Muscle of back (tissue), 11 donors: ENCODE data around the gene LYRM4. TPM values are rescaled to one million over a fixed set of nuclear protein-coding genes. Genes with fewer than 3 reads are reported as not detected.

ENCODE experiments used
- DNase-seq, 3 donors: peaks; one replicate each; pipeline versions ENCODE4 v3.0.0 to v3.0.0-alpha.2; 2013
- polyA plus RNA-seq, 10 donors: library from polyadenylated mRNA; unstranded; fragments of 120-200 nt; gene quantifications; one replicate each; pipeline ENCODE4 v1.2.1, GENCODE V29; 2013; ENCODE audit not compliant: insufficient read length in 10 of 10

Gene LYRM4
- polyA plus RNA-seq, 10 donors: 20.3 to 35.7 (median 25.2) TPM

- DNase-seq: no peak
Measured at GRCh38 chr6:5102267-5102970, 158.3 kb downstream of the LYRM4 start.

DNA sequence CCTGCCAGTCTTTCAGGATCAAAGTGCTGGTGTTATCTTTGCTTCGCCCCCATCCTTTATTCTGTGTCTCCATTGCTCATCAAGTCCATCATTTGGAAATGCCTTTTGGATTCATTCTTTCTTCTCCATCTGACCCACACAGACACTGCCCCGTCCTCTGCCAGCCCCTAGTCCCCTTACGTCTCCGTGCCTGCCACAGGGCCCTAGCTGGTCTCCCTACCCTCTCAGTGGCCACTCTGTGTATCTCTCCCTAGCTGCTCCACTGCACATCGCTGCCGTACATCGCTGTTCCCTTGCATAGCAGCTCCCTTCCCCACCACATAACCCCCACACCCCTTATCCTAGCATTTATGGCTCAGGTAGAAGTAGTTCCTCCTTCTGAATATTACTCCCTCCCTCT is 159.9 kb downstream of the LYRM4 start:
- no peak for DNase-seq

- DNase-seq: no peak
Measured at GRCh38 chr6:5099537-5099936, 161.2 kb downstream of the LYRM4 start.

GRCh38 chr6:5098501-5099270 is 162.1 kb downstream of the LYRM4 start:
- no peak for DNase-seq

GRCh38 chr6:5096482-5096881 is 164.3 kb downstream of the LYRM4 start:
- DNase-seq: no peak

DNA sequence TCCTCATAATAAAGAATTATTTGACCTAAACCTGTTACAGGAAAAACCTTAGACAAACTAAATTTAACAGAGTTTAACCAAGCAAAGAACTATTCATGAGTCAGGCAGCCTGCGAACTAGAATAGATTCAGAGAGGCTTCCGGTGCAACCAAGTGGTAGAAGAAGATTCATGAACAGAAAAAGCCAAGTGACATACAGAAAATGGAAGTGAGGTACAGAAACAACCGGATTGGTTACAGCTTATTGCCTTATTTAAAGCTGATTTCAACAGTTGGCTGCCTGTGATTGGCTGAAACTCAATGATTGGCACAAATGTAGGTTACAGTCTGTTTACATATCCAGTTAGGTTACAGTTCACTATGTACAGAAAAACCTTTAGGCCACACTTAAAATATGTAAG is 165.5 kb downstream of the LYRM4 start:
- DNase-seq: no peak

GRCh38 chr6:5094327-5094726 is 166.4 kb downstream of the LYRM4 start:
- DNase-seq: peak in 2 of 3 donors; percentile 44 to 62

- DNase-seq: no peak
Measured at GRCh38 chr6:5093231-5094015, 167.3 kb downstream of the LYRM4 start.

- no peak for DNase-seq
Measured at GRCh38 chr6:5091210-5092069, 169.3 kb downstream of the LYRM4 start.

DNA sequence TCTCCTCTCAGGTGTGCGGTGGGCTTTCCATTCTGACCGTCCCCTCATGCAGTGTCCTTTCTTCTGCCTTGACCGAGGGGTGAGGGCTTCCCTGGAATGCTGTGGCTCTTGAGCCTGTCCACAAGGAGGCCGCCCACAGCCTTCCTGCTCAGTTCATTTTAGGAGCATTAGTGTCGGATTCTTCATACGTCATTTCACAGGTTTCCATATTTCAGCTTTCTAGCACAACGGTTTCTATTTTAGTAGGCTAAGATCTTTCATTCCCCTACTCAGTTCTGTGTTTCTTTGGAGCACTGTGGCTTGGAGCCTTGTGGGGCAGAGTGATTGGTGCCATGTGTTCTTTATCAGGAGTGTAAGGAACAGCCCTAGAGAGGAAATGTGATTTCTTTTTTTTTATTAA is 170.1 kb downstream of the LYRM4 start:
- DNase-seq: no peak

DNA sequence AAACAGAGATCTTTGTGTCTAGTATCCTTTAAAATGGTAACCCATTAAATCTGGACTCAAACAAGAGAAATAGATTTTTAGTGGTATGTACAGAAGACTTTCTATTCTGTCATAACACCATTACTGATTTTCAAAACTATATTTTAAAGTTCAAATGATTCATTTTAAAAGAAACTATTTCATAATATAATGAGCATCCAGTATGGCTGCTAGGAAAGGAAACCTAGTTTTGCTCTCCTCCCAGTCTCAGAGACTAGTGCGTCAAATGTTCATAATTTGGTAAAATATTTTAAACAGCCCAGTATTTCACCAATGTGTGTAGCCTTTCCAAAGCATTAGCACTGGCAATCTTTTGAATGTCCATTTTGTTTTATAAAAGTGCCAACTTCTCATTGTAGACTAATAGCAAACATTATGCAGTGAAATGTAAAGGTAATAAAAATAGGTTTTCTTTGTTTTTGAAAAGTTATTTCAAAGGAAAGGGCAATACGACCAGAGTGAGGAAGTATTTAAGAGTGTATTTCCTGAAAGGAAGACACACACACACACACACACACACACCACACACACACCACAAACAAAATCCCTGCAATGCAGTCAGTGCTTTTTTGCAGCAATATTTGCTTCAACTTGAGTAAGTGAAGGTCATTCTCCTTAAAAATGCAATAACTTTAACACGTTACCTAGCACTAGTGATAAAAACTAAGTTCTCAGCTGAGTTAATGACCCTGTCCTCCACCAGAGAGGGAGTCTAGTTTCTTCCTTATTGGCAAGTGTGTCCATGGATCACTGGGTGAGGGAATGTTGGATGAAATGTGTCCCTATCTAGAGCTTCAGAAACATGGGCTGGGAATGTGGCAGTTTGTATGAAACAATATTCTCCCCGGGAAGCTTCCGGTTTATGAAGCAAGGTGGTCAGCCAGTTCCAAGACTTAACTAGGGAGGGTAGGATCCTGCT is 171.0 kb downstream of the LYRM4 start:
- no peak for DNase-seq

DNA sequence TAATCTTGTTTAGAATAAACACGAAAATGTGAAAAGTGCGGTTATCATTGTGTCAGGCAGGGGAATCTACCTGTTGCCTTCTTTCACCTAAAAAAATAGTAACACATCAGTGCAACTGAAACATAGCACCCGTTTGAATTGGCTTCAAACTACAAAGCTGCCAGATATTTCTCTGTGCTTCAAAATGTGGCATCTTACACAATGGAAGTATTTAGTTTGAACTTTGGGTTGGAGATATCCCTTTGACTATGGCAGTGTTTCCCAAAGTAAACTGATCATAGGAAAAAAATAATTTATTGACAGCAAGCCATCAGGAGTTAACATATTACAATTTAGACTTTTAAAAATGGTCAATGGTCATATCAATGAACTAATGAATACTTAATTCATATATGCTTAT is 172.0 kb downstream of the LYRM4 start:
- DNase-seq: no peak

DNA sequence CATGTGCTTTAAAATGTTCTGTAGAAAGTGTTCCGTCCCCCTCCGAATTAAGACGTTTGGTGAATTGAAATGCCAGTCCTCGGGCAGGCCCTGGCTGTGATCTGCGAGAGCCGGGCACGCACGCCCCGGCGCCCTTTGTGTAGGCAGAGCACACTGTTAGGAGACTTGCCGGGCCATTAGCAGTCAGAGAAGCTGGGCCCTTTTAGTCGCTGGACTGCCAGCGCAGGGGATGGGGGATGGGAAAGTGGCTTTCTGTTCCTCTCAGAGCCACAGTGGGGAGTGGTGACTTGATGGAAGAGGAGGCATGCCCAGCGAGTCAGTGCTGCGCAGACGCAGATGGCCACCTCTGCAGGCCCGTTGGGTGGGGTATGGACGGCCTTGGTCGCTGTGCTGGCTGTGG is 173.4 kb downstream of the LYRM4 start:
- peak in 2 of 3 donors; percentile 25 to 59 for DNase-seq

GRCh38 chr6:5086294-5086890 is 174.4 kb downstream of the LYRM4 start:
- peak in 1 of 3 donors; percentile 27 for DNase-seq

- DNase-seq: peak; percentile 24 to 90 (median 52)
Measured at GRCh38 chr6:5085648-5086293, 175.0 kb downstream of the LYRM4 start.

- DNase-seq: peak; percentile 48 to 91 (median 72)
Measured at GRCh38 chr6:5084781-5085647, 175.7 kb downstream of the LYRM4 start, which contains the start of gene PPP1R3G. PPP1R3G (plus strand) TSS chr6:5085341; CDS start chr6:5085486, 145 bp downstream.

GRCh38 chr6:5084360-5084780 is 176.4 kb downstream of the LYRM4 start:
- DNase-seq: peak in 1 of 3 donors; percentile 43

- DNase-seq: no peak
Measured at GRCh38 chr6:5083813-5084359, 176.9 kb downstream of the LYRM4 start.
